HG02588 (cell line): ENCODE data around the gene PGAM1.
A peak's percentile ranks its signal among the peaks of the same experiment; 100 is the strongest.
"Not testable (repeated sequence)": the region's sequence is repeated elsewhere in the genome, so short reads cannot be mapped to it uniquely, and the experiment has no call there.

Source experiments
- ATAC-seq: cut with Tn5 transposase; IDR thresholded peaks from one replicate; pipeline ENCODE4 v1.9.1; 2021; ENCODE audit warnings: mild to moderate bottlenecking, moderate library complexity; ENCODE audit not compliant: unreplicated experiment

The PGAM1 gene

DNA sequence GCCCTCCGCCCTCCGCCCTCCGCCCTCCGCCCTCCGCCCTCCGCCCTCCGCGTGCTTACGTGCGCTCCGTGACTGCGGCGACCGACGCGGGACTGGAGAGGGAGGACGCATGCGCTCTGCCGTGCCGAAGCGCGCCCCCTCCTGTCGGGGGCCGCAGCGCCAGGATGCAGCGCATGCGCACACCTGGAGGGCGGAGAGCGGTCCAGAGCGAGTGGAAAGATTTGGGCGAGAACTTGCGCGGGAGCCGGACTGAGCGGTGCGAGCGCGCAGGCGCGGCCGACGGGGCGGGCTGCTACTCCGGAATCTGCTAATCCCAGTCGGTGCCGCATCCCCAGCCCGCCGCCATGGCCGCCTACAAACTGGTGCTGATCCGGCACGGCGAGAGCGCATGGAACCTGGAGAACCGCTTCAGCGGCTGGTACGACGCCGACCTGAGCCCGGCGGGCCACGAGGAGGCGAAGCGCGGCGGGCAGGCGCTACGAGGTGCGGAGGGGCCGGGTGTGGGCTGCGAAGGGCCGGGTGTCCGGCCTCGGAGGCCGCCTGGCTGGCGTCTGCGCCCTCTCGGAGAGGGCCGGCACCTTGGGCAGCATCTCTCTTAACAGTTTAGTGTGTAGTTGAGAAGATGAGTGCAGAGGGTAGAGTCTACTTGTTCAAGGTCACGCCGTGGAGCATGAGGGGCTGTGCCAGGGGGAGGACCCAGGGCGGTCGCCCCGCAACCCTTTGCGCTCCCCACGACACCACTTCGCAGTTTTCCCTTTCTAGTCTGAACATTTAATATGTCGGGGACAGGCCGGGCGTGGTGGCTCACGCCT is at the start of gene PGAM1:
Gene PGAM1, plus strand, starts transcription at position 228 of the 812 bp plus-strand sequence. Its CDS starts 117 bp downstream, at position 345.
- peak; percentile 83 for ATAC-seq

DNA sequence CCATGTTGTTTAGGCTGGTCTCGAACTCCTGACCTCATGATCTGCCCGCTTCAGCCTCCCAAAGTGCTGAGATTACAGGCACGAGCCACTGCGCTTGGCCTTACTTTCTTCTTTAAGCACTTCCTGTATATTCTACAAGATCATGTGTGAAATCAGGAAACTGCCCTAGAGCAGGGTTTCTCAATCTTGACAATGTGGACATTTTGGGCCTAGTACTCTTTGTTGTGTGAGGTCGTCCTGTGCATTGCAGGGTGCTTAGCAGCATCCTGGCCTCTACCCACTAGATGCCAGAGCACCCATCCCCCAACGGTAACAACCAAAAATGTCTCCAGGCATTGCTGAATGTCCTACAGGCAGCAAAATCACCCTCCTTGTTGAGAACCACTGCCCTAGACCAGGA is 49.6 kb upstream of the PGAM1 start:
- no peak for ATAC-seq

DNA sequence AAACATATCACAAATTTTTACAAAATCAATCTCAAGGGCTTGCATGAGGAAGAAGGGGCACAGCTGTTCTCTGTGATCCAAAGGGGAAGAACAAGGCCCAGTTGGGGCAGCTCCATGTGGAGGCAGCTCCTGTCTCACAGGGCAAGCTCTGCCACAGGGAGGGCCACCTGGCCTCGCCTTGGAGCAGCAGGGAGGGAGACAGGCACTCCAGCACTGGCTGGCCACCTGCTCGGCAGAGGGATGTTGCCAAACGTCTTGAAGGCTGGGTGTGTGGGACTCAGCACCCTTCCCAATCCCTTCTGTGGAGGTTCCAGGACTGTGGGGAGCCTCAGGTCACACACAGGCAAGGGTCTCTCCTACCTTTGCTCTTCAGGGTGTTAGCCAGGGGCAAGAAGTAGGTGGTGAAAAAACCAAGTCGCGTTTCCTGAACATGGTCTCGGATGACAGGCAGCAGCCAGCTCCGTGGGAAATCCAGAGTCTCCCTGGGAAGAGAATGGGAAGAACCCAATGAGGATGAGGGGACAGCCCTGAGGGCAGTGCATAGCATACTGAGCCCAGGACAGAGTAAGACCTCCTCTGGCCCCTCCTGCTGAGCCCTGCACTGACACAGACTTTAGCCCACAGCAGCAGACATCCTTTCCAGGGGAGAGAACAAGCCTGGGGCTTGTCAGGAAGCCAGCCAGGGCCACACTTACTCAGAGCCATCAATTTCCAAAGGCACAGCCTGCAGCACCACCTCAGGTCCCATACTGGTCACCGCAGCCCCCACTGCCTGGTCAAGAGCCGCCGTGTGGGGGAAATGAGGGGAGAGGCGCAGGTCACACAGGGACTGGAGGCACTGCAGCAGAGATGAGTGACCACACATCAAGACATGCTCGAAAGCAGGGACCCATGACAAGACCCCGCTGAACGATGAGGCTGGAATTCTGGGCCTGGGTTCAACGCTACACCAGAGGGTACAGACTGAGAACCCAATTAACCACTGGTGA is 46.8 kb upstream of the PGAM1 start:
- no peak for ATAC-seq

DNA sequence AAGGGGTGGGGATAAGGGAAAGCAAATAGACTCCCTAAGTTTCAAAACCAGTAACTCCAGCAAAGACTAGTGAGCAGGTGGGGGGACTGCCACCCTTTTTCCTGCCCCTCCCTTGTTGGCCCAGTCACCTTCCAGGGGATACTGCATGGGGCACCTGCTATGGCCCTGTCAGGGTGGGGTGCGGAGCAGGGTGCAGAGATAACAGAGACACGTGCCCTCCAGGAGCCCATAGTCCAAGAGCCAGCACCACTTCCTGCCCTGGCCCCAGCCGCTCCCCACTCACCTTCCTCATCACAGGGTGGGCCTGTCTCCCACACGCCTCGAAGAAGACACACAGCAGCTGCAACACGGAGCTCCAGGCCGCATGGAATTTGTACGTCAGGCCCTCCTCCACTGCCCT is 45.5 kb upstream of the PGAM1 start:
- no peak for ATAC-seq

DNA sequence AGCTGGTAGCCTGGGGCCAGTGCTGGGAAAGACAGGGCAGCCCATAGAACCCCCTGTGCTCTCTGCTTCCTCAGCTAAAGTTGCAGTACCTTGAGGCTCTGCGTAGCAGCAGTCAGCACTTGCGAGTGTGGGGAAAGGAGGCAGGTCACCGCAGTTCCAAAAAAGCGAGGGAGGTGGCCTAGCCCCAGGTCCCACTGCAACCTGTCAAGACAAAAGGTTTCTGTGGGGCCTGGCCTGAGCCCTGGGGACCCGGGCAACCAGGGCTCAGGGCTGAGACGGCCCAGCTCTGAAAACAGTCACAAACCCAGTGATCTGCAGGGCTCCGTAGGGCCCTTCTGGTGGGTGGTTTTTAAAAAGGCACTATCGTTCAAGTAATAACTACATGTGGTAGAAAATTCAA is 44.4 kb upstream of the PGAM1 start:
- no peak for ATAC-seq

DNA sequence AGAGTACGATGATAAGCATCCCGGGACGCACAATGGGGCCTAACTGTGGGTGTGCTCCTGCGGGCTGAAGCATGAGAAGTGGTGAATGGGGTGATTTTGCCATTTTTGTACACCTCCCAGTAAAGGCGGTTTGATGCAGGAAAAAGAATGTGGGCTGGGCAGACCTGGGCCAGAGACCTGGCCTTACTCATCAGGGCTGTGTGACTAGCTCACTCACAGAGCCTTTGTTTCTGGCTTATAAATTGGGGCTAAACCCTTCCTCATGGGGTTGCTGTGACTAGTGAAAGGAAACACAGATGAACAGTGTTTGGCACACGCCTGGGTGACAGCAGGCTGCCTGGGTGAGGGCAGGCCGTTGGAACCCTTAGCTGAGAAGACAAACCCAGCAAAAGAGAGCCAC is 42.8 kb upstream of the PGAM1 start:
- ATAC-seq = no peak

DNA sequence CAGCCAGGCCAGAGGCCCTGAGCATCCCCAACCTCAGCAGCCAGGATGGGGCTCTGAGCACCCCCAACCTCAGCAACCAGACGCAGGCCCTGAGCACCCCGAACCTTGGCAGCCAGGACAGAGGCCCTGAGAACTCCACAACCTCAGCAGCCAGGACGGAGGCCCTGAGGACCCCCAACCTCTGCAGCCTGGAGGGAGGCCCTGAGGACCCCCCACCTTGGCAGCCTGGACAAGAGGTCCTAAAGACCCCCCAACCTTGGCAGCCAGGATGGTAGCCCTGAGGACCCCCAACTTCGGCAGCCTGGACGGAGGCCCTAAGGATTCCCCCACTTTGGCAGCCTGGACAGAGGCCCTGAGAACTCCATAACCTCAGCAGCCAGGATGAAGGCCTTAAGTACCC is 41.8 kb upstream of the PGAM1 start:
- ATAC-seq = no peak

DNA sequence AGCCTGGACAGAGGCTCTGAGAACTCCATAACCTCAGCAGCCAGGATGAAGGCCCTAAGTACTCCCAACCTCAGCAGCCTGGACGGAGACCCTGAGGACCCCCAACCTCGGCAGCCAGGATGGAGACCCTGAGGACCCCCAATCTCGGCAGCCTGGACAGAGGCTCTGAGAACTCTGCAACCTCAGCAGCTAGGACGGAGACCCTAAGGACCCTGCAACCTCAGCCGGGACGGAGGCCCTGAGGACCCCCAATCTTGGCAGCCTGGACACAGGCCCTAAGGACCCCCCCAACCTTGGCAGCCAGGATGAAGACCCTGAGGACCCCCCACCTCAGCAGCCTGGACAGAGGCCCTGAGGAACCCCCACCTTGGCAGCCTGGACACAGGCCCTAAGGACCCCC is 41.4 kb upstream of the PGAM1 start:
- no peak for ATAC-seq

DNA sequence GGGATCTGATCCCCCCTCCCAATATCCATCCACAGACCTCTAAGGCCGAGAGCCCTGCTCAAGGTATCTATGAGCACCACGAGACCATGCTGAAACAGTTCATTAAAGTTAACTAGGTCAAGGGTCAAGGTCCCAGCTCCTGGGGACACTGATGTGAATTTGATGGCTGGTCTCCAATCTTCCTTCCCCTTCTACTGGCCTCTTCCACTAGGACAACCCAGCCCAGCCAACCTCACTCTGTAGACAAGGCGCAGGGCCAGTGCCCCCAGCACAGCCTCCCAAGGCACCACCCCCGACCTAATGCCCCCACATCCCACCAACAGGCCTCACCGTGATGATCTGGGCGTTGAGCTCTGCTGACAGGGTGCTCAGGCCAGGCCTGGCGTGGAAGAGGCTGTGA is 40.4 kb upstream of the PGAM1 start:
- no peak for ATAC-seq

DNA sequence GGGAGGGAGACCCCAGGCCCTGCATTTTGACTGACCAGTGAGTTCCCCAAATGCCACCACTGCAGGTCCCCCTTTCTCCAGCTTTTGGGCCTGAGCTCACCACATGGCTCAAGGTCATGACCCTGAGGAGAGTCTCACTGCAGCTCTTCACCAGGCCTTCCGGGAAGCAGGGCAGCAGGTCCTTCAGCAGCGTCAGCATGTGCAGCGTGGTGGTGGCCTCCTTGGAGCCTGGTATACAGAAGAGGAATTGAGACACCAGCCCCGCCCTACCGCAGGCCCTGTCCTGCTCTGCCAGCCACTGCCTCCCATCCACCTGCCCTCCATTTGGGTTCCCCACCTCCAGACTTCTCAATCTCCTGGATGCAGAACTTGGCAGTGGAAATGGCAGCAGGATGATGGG is 37.8 kb upstream of the PGAM1 start:
- ATAC-seq = no peak

DNA sequence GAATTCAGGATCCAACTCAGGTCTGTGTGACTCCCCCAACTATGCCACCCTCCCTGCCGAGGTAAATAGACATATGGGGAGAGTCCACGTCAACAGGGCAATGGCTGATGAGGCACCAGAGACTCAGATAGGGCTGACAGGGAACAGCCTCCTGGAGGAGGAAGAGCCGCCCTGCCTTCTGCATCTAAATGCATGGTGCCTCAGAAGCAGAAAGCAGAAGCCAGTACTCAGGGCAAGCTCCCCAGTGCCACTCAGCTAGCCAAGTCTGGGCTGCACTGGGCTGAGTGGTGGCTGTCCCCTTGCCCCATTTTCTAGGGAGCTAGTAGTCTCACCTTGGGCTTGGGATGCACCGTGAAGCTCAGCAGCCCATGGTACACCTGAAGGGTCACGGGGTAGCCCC is 35.9 kb upstream of the PGAM1 start:
- no peak for ATAC-seq

DNA sequence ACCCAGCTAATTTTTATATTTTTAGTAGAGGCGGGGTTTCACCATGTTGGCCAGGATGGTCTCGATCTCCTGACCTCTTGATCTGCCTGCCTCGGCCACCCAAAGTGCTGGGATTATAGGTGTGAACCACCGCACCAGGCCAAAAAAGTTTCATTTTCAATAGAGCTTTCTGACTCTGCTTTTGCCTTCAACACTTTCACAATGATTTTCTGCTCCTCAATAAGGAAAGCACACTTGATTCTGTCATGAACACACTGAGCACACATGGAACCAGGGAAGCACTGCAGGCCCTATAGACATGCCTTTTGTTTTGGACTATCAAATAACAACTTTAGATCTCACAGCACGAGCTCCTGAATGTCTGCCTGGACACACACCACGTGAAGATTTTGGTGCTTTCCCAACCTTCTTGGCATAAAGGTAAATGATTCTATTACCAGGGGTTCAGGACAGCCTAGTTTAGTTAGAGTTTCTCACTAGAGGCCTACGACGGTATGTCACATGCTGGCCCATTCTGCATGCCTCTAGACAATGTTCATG is 32.9 kb upstream of the PGAM1 start:
- no peak for ATAC-seq

DNA sequence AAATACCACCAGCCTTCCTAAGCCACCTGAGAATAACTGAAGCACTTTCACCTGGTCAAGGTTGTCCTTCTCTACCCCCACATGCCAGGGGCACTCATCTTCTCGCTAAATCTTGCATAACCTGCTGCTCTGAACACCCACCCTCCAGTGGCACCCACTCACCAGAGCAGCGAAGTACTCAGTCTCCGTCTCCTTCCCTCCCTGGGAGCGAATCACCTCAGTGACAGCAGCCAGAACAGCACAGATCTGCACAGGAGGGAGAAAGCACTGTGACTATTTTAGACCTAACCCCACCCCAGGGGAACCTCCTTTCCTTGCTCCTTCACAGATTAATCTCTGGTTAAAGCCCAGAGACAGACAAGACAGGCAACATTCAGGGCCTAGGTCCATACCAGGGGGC is 29.9 kb upstream of the PGAM1 start:
- no peak for ATAC-seq

DNA sequence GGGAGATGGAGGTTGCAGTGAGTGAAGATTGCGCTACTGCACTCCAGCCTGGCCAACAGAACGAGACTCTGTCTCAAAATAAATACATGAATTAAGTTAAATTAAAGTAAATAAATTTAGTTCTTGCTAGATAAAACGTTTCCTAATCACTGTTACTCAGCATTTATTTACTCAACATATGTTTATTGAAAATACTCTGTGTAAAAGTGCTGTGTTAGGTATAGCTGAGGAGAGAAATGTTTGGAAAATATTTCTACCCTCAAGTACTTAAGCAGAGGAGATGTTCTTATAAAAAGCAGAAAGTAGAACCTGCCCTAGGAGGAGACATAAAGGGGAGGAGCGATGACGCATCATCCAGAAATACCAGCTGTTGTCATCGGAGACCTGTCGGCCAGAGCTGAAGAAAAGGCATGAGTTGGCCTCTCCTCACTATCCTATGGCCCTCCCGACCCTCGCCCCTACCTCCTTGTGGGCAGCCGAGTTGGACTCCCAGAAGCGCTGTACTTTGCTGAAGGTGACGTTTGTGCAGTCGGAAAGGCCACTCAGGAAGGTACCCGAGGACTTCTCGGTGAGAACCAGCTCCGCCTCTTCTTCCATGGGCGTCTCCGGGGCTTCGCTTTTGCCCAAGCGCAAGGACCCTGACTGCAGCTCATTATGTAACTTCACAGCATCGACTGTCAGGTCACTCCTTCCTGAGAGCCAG is 26.0 kb upstream of the PGAM1 start:
- no peak for ATAC-seq

DNA sequence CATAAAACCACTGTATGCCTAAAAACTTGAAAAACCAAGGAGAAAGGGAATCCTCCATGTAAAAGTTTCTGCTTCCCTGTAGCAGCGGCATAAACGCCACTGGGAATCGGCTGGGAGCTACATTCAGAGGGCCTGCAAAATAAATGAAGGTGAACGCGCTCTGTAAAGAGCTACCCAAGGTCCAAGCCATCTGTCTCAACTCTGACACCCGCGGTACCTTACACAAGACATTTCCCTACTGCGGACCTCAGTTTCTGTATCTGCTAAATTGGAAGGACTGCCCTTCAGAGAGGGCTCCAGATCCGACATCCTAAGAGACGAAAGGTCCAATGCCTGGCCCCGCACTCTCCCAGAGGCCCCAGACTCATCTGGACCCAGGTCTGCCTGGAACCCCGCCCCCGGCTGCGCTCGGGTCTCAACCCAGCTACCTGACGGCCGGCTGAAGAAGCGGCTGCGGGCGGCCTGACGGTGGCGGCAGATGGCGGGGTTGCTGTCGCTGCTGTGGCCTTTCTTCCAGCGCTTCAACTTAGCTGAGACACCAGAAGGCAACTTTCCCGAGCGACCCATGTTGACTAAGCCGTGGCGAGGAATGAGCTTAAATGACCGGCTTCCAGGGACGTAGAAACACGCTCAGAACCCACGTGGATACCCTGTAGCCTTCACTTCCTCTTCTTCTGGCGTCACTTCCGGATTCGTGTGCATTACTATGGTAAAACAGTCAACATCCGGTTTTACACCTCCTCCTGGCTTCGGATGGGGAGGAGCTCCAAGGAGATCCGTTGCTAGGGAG is 25.1 kb upstream of the PGAM1 start, which contains the start of gene RRP12:
Gene RRP12, minus strand, starts transcription at position 676 of the 790 bp plus-strand sequence. Its CDS starts 109 bp downstream, at position 567.
- ATAC-seq = peak; percentile 98

DNA sequence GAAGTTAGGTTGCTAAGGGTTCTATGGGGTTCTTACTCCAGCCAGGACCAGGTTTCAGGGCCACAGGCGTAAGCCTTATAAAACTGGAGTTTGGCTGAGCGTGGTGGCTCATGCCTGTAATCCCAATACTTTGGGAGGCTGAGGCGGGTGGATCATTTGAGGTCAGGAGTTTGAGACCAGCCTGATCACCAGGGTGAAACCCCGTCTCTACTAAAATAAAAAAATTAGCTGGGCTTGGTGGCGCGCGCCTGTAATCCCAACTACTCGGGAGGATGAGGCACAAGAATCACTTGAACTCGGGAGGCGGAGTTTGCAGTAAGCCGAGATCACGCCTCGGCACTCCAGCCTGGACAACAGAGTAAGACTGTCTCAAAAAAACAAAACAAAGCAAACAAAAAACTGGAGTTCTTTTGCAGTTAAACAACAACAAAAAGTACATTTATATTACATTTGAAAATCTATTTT is 24.5 kb upstream of the PGAM1 start:
- no peak for ATAC-seq

DNA sequence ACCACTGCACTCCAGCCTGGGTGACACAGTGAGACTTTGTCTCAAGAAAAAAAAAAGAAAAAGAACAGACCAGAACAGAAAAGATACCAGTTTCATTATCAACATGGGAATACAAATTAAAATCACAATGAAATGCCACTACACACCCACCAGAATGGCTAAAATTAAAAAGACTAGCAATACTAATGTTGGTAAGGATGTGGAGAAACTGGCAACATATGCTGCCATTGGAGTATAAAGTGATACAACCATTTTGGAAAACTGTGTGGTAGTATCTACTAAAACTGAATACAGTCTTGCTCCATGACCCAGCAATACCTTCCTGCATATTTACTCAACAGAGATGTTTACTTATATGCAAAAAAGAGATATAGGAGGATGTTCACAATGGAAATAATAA is 21.9 kb upstream of the PGAM1 start:
- no peak for ATAC-seq

DNA sequence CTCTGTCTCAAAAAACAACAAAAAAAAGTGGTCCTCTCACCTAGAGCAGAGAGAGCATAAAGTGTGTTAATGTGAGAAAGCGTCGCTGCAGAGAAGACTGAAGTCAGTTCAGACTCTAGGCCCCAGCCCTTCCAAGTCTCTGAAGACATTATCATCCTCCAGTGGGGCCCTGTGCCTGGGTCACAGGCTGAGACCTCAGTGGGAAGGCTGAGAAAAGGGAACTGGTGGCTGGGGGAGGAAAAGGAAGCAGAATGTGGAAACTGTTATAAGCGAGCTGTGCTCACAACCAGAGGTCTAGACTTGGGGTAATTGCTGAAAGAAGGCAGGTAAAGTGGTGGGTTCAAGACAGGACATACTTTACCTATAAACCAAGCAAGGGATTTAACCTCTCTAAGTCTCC is 19.9 kb upstream of the PGAM1 start:
- no peak for ATAC-seq

DNA sequence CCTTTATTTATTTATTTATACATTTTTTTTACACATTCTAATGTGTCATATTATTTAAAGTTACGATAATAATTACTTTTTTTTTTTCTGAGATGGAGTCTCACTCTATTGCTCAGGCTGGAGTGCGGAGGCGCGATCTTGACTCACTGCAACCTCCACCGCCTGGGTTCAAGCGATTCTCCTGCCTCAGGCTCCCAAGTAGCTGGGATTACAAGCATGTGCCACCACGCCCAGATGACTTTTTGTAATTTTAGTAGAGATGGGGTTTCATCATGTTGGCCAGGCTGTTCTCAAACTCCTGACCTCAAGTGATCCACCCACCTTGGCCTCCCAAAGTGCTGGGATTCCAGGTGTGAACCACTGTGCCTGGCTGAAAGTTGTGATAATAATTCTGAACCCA is 19.5 kb upstream of the PGAM1 start:
- not testable (repeated sequence) for ATAC-seq
